Fibroblast of lung (primary cell): Measurements from ENCODE around the gene RGS10.

ENCODE experiments used
- CTCF ChIP-seq, 2 donors: IDR thresholded peaks in 1 of 2; conservative IDR thresholded peaks in 1 of 2; 1 replicate in 1 of 2; 2 replicates in 1 of 2; pipeline ENCODE4 v1.5.1; 2011 to 2012; ENCODE audit warnings: low read length in 2 of 2, control low read depth in 1 of 2, inconsistent platforms in 1 of 2, low read depth in 1 of 2, mild to moderate bottlenecking in 1 of 2
- EZH2 ChIP-seq: IDR thresholded peaks from 2 replicates; pipeline ENCODE4 v1.5.1; 2012; ENCODE audit warnings: low read length, control low read depth, mild to moderate bottlenecking; ENCODE audit errors: missing control alignments

GRCh38 chr10:119537953-119538630, 4.4 kb downstream of the RGS10 start:
- TF ChIP-seq CTCF (conservative IDR thresholded peaks at IDR 0.05 in 1 of 2, IDR thresholded peaks at IDR 0.05 in 1 of 2; ENCODE audit: low read depth in 1 of 2, low read length in 2 of 2) (no peak), EZH2 (no peak)
